Measurements from ENCODE around the gene BICC1. TPM values are rescaled to one million over a fixed set of nuclear protein-coding genes. Genes with fewer than 3 reads are reported as not detected.
"Not testable (repeated sequence)": the region's sequence is repeated elsewhere in the genome, so short reads cannot be mapped to it uniquely, and the experiment has no call there.

BICC1 gene
- polyA plus RNA-seq, 1 donor (not counting 4 experiments of a cell fraction or from before 2014, with no cell fraction given): 4.2 TPM

DNA sequence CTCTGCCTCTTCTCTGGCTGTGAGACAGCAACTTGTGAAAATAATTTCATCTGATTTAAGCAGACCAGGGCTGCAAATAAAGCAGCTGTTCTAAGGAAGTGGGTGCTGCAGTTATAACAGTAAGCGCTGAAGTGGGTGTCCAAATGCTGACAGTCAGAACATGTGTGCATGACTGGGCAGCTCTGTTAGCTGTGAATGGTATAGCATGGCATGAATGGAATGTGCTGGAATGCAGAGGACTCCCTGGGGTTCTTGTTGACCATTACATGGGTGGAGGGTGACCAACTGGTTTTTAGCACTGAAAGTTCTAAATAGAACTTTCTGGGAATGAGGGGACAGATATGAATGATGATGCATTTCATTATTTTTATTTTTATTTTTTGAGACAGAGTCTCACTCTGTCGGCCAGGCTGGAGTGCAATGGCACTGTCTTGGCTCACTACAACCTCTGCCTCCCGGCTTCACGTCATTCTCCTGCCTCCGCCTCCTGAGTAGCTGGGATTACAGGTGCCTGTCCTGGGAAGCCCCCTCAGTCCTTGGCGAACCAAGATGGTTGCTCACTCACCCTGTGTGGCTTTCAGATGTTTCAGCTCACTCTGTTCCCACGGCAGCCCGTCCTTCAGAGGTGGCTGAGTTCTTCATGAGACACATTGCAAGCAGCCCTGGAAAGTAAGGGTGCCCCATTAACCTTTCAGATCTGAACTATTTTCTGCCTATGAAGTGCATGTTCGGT, 344.0 kb downstream of the BICC1 start:
- H3K4me3 ChIP-seq (ENCODE audit: control insufficient read depth in 2 of 3, extremely low read depth in 1 of 3, insufficient read depth in 2 of 3, low read depth in 1 of 3, low read length in 3 of 3): no peak overlapping the region

DNA sequence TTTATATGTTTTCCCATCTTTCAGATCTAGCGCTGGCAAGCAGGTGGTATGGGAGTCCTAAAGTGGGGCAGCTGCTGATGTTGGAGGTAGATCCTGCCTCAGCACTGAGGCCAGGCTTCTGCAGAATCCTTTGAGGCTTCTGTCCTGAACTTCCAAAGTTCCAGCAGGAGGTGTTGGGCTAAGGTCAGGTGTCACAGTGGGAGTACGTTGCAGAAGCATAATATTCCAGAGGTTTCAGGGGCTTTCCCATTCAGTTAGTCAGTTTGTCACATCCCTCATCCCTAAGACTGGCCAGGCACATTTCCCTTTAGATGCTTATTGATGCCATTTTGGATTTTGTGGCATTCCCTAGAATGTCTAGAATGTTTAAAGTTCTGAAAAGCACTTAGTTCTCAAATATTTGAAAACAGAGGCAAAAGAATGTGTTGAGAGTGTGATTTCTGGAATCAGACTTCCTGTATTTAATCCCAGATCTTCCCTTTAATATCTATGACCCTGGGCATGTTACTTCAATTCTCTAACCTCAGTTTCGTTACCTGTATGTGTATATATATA, 344.7 kb downstream of the BICC1 start:
- no peak overlapping the region for H3K4me3 ChIP-seq (ENCODE audit: control insufficient read depth in 2 of 3, extremely low read depth in 1 of 3, insufficient read depth in 2 of 3, low read depth in 1 of 3, low read length in 3 of 3)
- no peak overlapping the region for H3K27ac ChIP-seq (ENCODE audit: control insufficient read depth, insufficient read depth, low read length)
- H3K4me1 ChIP-seq (ENCODE audit: control insufficient read depth, extremely low read depth, insufficient read depth, low read length): peaks cover 18% of the 10 kb centered on the region
- H3K27me3 ChIP-seq (ENCODE audit: control insufficient read depth, extremely low read depth, insufficient read depth, low read length): no peaks in the 10 kb centered on the region
- dilution Hi-C loops (cut with MboI; ENCODE audit: extremely low pct_ligation_motif_present, low sequenced_read_pairs): no loop called here
- no peaks in the 10 kb centered on the region for H3K79me2 ChIP-seq (ENCODE audit: control insufficient read depth, insufficient read depth, low read length)
- FAIRE-seq (no peak), DNase-seq (ENCODE audit: low read depth, low spot score) (no peak)
- H2AFZ ChIP-seq (ENCODE audit: control insufficient read depth, low read length): no peak overlapping the region
- H3K36me3 ChIP-seq (ENCODE audit: control insufficient read depth in 2 of 2, extremely low read depth in 1 of 2, insufficient read depth in 2 of 2, low read length in 2 of 2): no peaks in the 10 kb centered on the region
- no peak overlapping the region for H3K4me2 ChIP-seq (ENCODE audit: control insufficient read depth, extremely low read depth, insufficient read depth, low read depth, low read length)
- H3K9me1 ChIP-seq (ENCODE audit: control insufficient read depth, extremely low read depth, insufficient read depth, low read length): no peaks in the 10 kb centered on the region
- H4K20me1 ChIP-seq (ENCODE audit: control insufficient read depth, extremely low read depth, insufficient read depth, low read length): no peaks in the 10 kb centered on the region
- no peak overlapping the region for H3K9ac ChIP-seq (ENCODE audit: control insufficient read depth, extremely low read depth, insufficient read depth, low read length)
- TF ChIP-seq, protein P1, sequence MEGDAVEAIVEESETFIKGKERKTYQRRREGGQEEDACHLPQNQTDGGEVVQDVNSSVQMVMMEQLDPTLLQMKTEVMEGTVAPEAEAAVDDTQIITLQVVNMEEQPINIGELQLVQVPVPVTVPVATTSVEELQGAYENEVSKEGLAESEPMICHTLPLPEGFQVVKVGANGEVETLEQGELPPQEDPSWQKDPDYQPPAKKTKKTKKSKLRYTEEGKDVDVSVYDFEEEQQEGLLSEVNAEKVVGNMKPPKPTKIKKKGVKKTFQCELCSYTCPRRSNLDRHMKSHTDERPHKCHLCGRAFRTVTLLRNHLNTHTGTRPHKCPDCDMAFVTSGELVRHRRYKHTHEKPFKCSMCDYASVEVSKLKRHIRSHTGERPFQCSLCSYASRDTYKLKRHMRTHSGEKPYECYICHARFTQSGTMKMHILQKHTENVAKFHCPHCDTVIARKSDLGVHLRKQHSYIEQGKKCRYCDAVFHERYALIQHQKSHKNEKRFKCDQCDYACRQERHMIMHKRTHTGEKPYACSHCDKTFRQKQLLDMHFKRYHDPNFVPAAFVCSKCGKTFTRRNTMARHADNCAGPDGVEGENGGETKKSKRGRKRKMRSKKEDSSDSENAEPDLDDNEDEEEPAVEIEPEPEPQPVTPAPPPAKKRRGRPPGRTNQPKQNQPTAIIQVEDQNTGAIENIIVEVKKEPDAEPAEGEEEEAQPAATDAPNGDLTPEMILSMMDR (optimal IDR thresholded peaks at IDR 0.05 in 1 of 3, IDR thresholded peaks at IDR 0.05 in 1 of 3, conservative IDR thresholded peaks at IDR 0.05 in 1 of 3; ENCODE audit: extremely low read depth in 1 of 3, insufficient read depth in 2 of 3, low read length in 3 of 3): no peak
- no peak for TF ChIP-seq EZH2 (IDR thresholded peaks at IDR 0.05; ENCODE audit: low read length)
- H3K9me3 ChIP-seq (ENCODE audit: control insufficient read depth, low read depth, low read length): no peaks in the 10 kb centered on the region

More for the DNA sequence above, 344.0 kb downstream of the BICC1 start:
- Histone ChIP-seq H3K27me3 (ENCODE audit: control insufficient read depth, extremely low read depth, insufficient read depth, low read length) (no peaks in the 10 kb centered on the region), H3K9ac (ENCODE audit: control insufficient read depth, extremely low read depth, insufficient read depth, low read length) (no peak overlapping the region), H2AFZ (ENCODE audit: control insufficient read depth, low read length) (peak overlapping the region; percentile 44), H3K79me2 (ENCODE audit: control insufficient read depth, insufficient read depth, low read length) (no peaks in the 10 kb centered on the region), H3K27ac (ENCODE audit: control insufficient read depth, insufficient read depth, low read length) (no peak overlapping the region), H3K4me1 (ENCODE audit: control insufficient read depth, extremely low read depth, insufficient read depth, low read length) (peaks cover 18% of the 10 kb centered on the region), H3K4me2 (ENCODE audit: control insufficient read depth, extremely low read depth, insufficient read depth, low read depth, low read length) (peak overlapping the region; percentile 78), H3K9me3 (ENCODE audit: control insufficient read depth, low read depth, low read length) (no peaks in the 10 kb centered on the region), H3K36me3 (ENCODE audit: control insufficient read depth in 2 of 2, extremely low read depth in 1 of 2, insufficient read depth in 2 of 2, low read length in 2 of 2) (no peaks in the 10 kb centered on the region), H3K9me1 (ENCODE audit: control insufficient read depth, extremely low read depth, insufficient read depth, low read length) (no peaks in the 10 kb centered on the region), H4K20me1 (ENCODE audit: control insufficient read depth, extremely low read depth, insufficient read depth, low read length) (no peaks in the 10 kb centered on the region)
- TF ChIP-seq, protein P1 (optimal IDR thresholded peaks at IDR 0.05 in 1 of 3, IDR thresholded peaks at IDR 0.05 in 1 of 3, conservative IDR thresholded peaks at IDR 0.05 in 1 of 3; ENCODE audit: extremely low read depth in 1 of 3, insufficient read depth in 2 of 3, low read length in 3 of 3): no peak
- no peak for TF ChIP-seq EZH2 (IDR thresholded peaks at IDR 0.05; ENCODE audit: low read length)
- DNase-seq (ENCODE audit: low read depth, low spot score) (peak; percentile 60), FAIRE-seq (peak; percentile 100)
- dilution Hi-C loops (cut with MboI; ENCODE audit: extremely low pct_ligation_motif_present, low sequenced_read_pairs): no loop called here

- H3K36me3 ChIP-seq (ENCODE audit: control insufficient read depth in 2 of 2, extremely low read depth in 1 of 2, insufficient read depth in 2 of 2, low read length in 2 of 2); H3K4me2 ChIP-seq (ENCODE audit: control insufficient read depth, extremely low read depth, insufficient read depth, low read depth, low read length); FAIRE-seq; dilution Hi-C loops (cut with MboI; ENCODE audit: extremely low pct_ligation_motif_present, low sequenced_read_pairs); H3K27ac ChIP-seq (ENCODE audit: control insufficient read depth, insufficient read depth, low read length); H3K79me2 ChIP-seq (ENCODE audit: control insufficient read depth, insufficient read depth, low read length); H2AFZ ChIP-seq (ENCODE audit: control insufficient read depth, low read length); H3K9me3 ChIP-seq (ENCODE audit: control insufficient read depth, low read depth, low read length); DNase-seq (ENCODE audit: low read depth, low spot score); H3K27me3 ChIP-seq (ENCODE audit: control insufficient read depth, extremely low read depth, insufficient read depth, low read length); H3K9me1 ChIP-seq (ENCODE audit: control insufficient read depth, extremely low read depth, insufficient read depth, low read length); H3K4me3 ChIP-seq (ENCODE audit: control insufficient read depth in 2 of 3, extremely low read depth in 1 of 3, insufficient read depth in 2 of 3, low read depth in 1 of 3, low read length in 3 of 3); H3K9ac ChIP-seq (ENCODE audit: control insufficient read depth, extremely low read depth, insufficient read depth, low read length); H4K20me1 ChIP-seq (ENCODE audit: control insufficient read depth, extremely low read depth, insufficient read depth, low read length): not testable (repeated sequence)
- peaks cover 18% of the 10 kb centered on the region for H3K4me1 ChIP-seq (ENCODE audit: control insufficient read depth, extremely low read depth, insufficient read depth, low read length)
Measured at GRCh38 chr10:58858123-58858522, 345.5 kb downstream of the BICC1 start.

All from keratinocyte (primary cell).